ENCODE data around the gene C5.
"Not testable (repeated sequence)": the region's sequence is repeated elsewhere in the genome, so short reads cannot be mapped to it uniquely, and the experiment has no call there.

Gene C5

GRCh38 chr9:120979797-120980196 lies 70.3 kb downstream of the C5 start:
- no peak for DNase-seq (ENCODE audit: low read depth in 2 of 2)

- DNase-seq (ENCODE audit: low read depth in 2 of 2) = no peak
Observed at GRCh38 chr9:120978987-120979386, 71.1 kb downstream of the C5 start.

GRCh38 chr9:120977321-120977720 lies 72.8 kb downstream of the C5 start:
- no peak for DNase-seq (ENCODE audit: low read depth in 2 of 2)

GRCh38 chr9:120974921-120975320 lies 75.2 kb downstream of the C5 start:
- no peak for DNase-seq (ENCODE audit: low read depth in 2 of 2)

- DNase-seq (ENCODE audit: low read depth in 2 of 2) = no peak
Observed at GRCh38 chr9:120974181-120974580, 75.9 kb downstream of the C5 start.

- DNase-seq (ENCODE audit: low read depth in 2 of 2) = no peak
Observed at GRCh38 chr9:120971938-120972337, 78.1 kb downstream of the C5 start.

- DNase-seq (ENCODE audit: low read depth in 2 of 2) = not testable (repeated sequence)
Observed at GRCh38 chr9:120971471-120971870, 78.6 kb downstream of the C5 start.

- no peak for DNase-seq (ENCODE audit: low read depth in 2 of 2)
Observed at GRCh38 chr9:120970244-120970643, 79.8 kb downstream of the C5 start.

- DNase-seq (ENCODE audit: low read depth in 2 of 2) = no peak
Observed at GRCh38 chr9:120966013-120966369, 84.1 kb downstream of the C5 start.

GRCh38 chr9:120965344-120966012 lies 84.6 kb downstream of the C5 start:
- DNase-seq (ENCODE audit: low read depth in 2 of 2) = no peak

- DNase-seq (ENCODE audit: low read depth in 2 of 2) = no peak
Observed at GRCh38 chr9:120961936-120962335, 88.1 kb downstream of the C5 start.

- no peak for DNase-seq (ENCODE audit: low read depth in 2 of 2)
Observed at GRCh38 chr9:120960001-120960400, 90.1 kb downstream of the C5 start.

GRCh38 chr9:120956862-120957261 lies 93.2 kb downstream of the C5 start:
- DNase-seq (ENCODE audit: low read depth in 2 of 2) = no peak

- no peak for DNase-seq (ENCODE audit: low read depth in 2 of 2)
Observed at GRCh38 chr9:120951960-120952618, 98.0 kb downstream of the C5 start.

- no peak for DNase-seq (ENCODE audit: low read depth in 2 of 2)
Observed at GRCh38 chr9:120950421-120951388, 99.4 kb downstream of the C5 start.

GRCh38 chr9:120949290-120949689 lies 100.8 kb downstream of the C5 start:
- no peak for DNase-seq (ENCODE audit: low read depth in 2 of 2)

- DNase-seq (ENCODE audit: low read depth in 2 of 2) = no peak
Observed at GRCh38 chr9:120948824-120949223, 101.3 kb downstream of the C5 start.

GRCh38 chr9:120947222-120947621 lies 102.9 kb downstream of the C5 start:
- no peak for DNase-seq (ENCODE audit: low read depth in 2 of 2)

GRCh38 chr9:120946259-120946658 lies 103.8 kb downstream of the C5 start:
- DNase-seq (ENCODE audit: low read depth in 2 of 2) = no peak

GRCh38 chr9:120944948-120945347 lies 105.1 kb downstream of the C5 start:
- DNase-seq (ENCODE audit: low read depth in 2 of 2) = no peak

- DNase-seq (ENCODE audit: low read depth in 2 of 2) = no peak
Observed at GRCh38 chr9:120944434-120944843, 105.6 kb downstream of the C5 start.

- no peak for DNase-seq (ENCODE audit: low read depth in 2 of 2)
Observed at GRCh38 chr9:120942186-120943001, 107.7 kb downstream of the C5 start.
